ENCODE measurements around the gene CLGN.
A peak's percentile ranks its signal among the peaks of the same experiment; 100 is the strongest.

Gene CLGN

DNA sequence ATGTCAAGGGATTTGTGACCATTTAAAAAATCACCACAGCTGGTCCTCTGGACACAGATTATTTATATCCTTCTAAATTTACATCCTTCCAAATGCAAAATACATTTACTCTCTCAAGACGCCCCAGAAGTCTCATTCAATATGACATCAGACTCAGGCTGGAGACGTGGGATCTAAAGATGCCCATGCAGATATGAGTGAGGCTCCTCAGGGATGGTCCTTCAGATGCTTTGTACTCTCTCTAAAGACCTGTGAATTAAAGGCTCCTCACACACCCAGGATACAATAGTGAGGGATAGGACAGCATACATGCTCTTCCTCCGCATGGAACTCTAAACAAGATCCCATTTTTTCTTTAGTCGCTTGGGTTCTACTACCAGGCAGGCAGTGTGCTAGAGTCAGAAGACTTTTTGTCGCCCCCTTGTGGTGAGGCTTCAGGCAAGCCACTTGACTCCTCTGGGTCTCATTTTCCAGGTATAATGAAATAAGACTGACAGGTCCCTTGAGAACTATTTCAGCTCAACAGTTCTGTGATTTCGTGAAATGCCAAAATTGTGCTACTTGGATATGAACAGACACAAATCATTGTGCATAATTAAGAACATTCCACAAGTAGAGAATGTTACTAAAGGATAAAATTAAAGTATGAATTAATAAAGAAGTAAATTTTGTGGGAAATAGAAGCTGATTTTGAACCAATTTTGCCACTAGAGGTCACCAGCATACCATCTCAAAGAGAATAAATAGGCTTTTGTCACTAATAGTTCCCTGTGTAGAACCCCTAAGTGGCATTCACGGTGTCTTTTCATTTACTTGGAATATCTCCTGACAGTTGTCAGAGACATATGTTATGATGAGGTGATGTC, 67.7 kb downstream of the CLGN start:
- peaks cover 6% of the 10 kb centered on the region for H3K4me1 Mint-ChIP-seq
- no peaks in the 10 kb centered on the region for H3K9me3 Mint-ChIP-seq
- no peaks in the 10 kb centered on the region for H3K36me3 Mint-ChIP-seq
- H3K4me3 Mint-ChIP-seq = no peak overlapping the region
- H3K27ac Mint-ChIP-seq = no peak overlapping the region
- peaks cover 14% of the 10 kb centered on the region for H3K27me3 Mint-ChIP-seq
- peak; percentile 88 for ATAC-seq

DNA sequence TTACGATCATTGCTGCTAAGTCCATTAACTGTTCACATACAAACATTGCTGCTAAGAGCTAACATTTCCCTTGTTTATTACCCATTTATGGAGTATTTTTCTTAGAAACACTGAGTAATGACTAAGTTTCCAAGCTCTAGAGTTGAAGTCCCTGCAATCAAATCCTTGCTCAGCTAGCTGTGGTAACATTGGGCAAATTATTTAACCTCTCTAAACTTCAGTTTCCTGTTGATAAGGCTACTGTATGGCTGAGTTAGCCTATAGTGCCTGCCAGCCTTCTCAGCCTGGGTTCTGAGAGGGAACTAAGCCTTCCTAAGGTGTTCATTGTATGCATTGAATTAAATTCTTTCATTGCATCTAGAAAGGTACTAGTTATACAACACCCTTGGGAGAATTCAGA, 69.2 kb downstream of the CLGN start:
- Mint-ChIP-seq H3K27ac (no peak overlapping the region), H3K9me3 (no peaks in the 10 kb centered on the region), H3K4me3 (no peak overlapping the region), H3K36me3 (no peaks in the 10 kb centered on the region), H3K4me1 (peaks cover 6% of the 10 kb centered on the region), H3K27me3 (peaks cover 14% of the 10 kb centered on the region)
- no peak for ATAC-seq

DNA sequence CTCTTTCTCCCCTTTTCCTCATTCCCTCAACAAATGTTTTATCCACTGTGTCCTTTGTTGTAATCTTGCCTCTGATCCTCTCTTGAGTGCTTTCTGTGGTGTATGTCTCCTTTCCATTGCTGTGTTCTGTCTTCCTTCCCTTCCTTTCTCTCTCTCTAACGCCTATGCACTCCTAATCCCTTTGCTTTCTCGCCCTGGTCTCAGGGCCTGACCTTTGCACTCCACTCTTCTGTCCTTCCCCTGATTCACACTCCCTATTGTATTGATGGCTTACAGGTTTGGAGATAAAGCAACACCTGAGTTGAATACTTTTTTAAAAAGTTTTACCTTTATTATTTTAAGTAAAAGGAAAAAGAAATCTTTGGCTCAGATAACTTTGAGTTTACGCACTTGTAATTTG, 69.6 kb downstream of the CLGN start:
- Mint-ChIP-seq H3K4me3 (no peak overlapping the region), H3K4me1 (peaks cover 6% of the 10 kb centered on the region), H3K27ac (no peak overlapping the region), H3K36me3 (no peaks in the 10 kb centered on the region), H3K27me3 (peaks cover 14% of the 10 kb centered on the region), H3K9me3 (no peaks in the 10 kb centered on the region)
- no peak for ATAC-seq

DNA sequence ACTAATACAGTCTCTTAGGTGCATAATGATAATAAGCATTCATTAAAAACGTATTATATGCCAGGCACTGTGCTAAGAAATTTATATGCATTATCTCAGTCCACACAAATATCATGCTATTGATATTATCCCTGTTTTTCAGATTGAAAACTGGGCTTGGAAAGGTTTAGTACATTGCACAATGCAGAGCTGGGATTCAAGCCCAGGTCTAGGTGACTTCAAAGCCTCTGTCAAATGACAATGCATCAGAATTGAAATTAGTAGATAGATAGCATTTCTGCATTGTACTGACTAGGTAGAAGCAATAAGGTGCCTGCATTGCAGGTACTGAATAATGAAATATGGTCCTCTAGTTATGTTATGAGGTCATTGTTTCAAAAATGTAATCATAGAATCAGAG, 72.2 kb downstream of the CLGN start:
- H3K4me3 Mint-ChIP-seq = no peak overlapping the region
- H3K36me3 Mint-ChIP-seq = no peaks in the 10 kb centered on the region
- no peak overlapping the region for H3K27ac Mint-ChIP-seq
- no peaks in the 10 kb centered on the region for H3K9me3 Mint-ChIP-seq
- H3K27me3 Mint-ChIP-seq = peaks cover 16% of the 10 kb centered on the region
- ATAC-seq = no peak
- H3K4me1 Mint-ChIP-seq = peaks cover 6% of the 10 kb centered on the region

DNA sequence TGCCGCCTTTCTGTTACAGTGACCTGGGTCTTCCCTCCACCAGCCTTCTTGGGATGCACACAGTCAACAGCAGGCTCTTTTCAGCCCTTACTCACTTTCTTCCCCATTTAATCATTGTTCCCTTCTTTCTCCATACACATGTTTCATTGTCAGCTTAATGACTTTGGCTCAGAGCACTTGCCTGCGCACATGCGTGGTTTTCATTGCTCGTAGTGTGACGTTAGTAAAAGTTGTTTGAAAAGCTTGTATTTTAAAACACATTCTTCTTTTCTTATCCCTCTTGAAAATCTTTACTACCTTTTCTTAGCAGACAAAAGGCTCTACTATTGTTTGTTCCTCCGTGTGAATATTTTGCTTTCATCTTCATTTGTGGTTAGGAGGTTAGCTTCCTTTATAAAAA, 73.7 kb downstream of the CLGN start:
- Mint-ChIP-seq H3K27ac (no peak overlapping the region), H3K4me1 (no peaks in the 10 kb centered on the region), H3K4me3 (no peak overlapping the region), H3K9me3 (no peaks in the 10 kb centered on the region), H3K36me3 (no peaks in the 10 kb centered on the region), H3K27me3 (peaks cover 29% of the 10 kb centered on the region)
- no peak for ATAC-seq

DNA sequence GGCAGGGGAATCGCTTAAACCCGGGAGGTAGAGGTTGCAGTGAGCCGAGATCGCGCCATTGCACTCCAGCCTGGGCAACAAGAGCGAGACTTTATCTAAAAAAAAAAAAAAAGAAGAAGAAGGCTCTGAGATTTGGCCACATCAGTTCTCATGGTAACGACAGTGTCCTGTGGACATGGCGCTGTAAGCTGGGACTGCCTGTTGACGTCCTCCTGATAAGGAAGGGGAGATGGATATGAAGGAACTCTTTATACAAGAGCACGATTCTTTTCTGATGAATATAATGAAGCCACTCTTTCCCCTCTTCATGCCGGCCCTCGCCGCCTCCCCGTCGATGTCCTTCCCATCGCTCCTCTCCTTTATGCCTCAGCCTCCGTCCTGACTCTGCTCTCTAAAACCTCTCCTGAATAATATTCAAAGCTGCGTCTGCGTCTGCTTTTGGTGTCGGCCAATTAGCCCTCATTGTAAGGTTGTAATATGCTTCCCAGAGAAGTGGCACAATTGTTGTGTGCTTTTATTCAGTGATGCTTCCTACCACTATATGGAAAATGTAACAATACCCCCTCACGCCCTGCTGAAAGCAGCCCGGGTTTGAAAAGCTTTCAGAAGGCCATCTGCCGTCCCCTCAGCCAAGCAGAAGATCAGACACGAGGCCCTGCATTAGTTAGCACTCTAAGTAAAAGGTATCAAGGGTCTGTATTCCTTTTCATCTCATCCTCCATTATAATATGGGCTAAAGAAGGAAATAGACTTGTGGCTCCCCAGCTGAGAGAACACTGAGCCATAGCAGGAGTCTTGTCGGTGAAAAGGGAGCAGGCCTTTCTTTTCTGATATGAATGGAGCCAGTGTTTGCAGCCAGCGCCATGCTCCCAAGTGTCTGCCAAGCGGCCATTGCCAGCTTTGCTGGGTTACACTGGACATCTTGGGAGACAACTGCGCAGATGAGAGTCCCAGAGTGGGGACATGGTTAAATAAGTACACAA, 76.1 kb downstream of the CLGN start:
- H3K4me1 Mint-ChIP-seq = no peaks in the 10 kb centered on the region
- ATAC-seq = no peak
- no peak overlapping the region for H3K27ac Mint-ChIP-seq
- no peaks in the 10 kb centered on the region for H3K36me3 Mint-ChIP-seq
- H3K9me3 Mint-ChIP-seq = no peaks in the 10 kb centered on the region
- H3K4me3 Mint-ChIP-seq = no peak overlapping the region
- peaks cover 16% of the 10 kb centered on the region for H3K27me3 Mint-ChIP-seq

DNA sequence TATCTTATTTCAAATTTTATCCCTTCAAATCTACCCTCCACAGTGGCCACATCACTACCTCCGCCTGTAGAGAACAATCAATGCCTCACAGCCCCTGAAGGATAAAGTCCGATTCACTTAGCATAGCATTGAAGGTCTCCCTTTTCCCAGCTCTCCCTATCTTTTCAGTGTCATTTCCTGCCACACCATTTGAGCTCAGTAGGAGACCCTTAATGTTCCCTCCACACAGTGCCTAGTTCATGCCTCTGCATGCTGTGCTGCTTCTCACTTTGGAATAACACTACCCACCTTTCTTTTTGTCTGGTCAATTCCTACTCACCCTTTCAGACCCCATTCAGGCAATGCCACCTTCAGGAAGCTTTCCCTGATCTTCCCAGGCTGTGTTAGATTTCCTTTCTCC, 77.6 kb downstream of the CLGN start:
- no peaks in the 10 kb centered on the region for H3K36me3 Mint-ChIP-seq
- no peak overlapping the region for H3K4me3 Mint-ChIP-seq
- H3K4me1 Mint-ChIP-seq = no peaks in the 10 kb centered on the region
- H3K27me3 Mint-ChIP-seq = peaks cover 19% of the 10 kb centered on the region
- ATAC-seq = no peak
- H3K9me3 Mint-ChIP-seq = no peaks in the 10 kb centered on the region
- no peak overlapping the region for H3K27ac Mint-ChIP-seq

DNA sequence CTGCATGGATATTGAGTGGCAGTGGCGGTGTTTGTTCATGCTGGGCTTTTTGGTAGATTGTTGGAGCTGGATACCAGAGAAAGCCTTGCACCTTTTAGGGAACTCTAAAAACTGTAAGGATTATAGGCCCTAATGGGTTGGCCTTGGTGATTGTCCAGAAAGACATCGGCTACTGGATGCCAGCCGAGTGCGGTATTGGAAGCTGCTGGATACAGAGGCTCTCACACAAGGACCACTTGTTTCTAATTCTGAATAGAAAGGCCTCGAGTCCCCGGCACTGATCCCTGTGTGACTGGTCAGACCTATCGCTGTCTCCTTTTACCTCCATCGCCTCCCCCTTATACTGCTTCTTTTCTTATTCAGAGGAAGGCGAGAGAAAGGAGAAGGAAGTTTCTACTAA, 81.3 kb downstream of the CLGN start:
- Mint-ChIP-seq H3K27ac (no peak overlapping the region), H3K9me3 (no peaks in the 10 kb centered on the region), H3K36me3 (no peaks in the 10 kb centered on the region), H3K4me3 (no peak overlapping the region), H3K4me1 (peaks cover 5% of the 10 kb centered on the region), H3K27me3 (peaks cover 37% of the 10 kb centered on the region)
- ATAC-seq = no peak

DNA sequence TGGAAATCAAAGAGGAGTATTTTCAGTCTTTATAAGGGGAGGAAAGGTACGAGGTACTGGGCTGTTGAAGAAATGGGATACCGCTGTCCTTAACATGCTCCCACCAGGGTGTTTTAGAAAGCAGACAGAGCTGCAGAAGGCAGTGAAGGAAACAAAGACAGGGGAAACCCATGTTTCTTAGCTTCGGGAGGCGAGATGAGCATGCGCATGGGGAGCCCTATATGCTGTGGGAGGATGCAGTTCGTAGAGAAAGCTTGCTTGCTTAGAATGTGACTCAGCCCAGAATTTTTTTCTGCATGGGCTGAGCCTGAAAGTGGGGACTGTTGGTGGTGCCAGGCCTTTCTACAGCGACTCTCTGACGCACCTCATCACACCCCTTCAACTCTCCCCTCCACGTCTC, 82.8 kb downstream of the CLGN start:
- H3K4me1 Mint-ChIP-seq = peaks cover 5% of the 10 kb centered on the region
- H3K27me3 Mint-ChIP-seq = peaks cover 27% of the 10 kb centered on the region
- no peak for ATAC-seq
- no peak overlapping the region for H3K4me3 Mint-ChIP-seq
- no peak overlapping the region for H3K27ac Mint-ChIP-seq
- H3K9me3 Mint-ChIP-seq = no peaks in the 10 kb centered on the region
- H3K36me3 Mint-ChIP-seq = no peaks in the 10 kb centered on the region

DNA sequence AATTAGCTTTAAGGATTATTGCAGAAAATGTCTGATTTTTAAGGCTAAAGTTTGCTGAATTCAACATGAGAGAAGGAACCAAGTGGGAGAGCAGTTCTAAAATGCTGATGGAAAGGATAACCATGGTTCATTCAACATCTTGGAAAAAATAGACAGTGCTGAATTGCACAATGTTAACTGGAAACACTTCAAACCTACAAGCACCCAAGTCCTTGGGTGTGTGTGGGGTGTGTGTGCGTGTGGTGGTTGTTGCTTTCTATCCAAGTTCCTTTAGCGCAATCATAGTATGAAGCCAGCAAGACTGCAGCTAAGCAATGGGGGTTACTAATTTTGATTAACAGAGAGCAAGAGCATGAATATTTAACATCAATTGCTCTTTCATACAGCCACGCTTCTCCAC, 83.3 kb downstream of the CLGN start:
- Mint-ChIP-seq H3K36me3 (no peaks in the 10 kb centered on the region), H3K4me1 (peaks cover 5% of the 10 kb centered on the region), H3K4me3 (no peak overlapping the region), H3K27me3 (peaks cover 22% of the 10 kb centered on the region), H3K9me3 (no peaks in the 10 kb centered on the region), H3K27ac (no peak overlapping the region)
- no peak for ATAC-seq

DNA sequence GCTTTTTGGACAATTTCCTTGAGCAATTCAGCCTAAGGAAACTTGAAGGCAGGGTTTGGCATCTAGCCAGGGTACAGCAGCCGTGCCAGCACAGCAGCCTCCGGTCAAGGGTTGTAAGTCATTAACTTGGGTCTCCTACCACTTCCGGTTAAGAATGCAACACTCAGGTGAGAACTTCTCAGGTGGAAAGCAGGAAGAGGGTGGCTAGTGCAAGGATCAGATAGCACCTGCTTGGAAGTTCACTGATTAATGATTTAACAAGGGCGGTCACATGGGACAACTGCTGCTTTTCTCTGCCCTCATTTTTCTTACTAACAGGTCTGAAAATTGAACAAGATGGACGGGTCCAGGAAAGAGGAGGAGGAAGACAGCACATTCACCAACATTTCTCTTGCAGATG, 84.1 kb downstream of the CLGN start:
- no peak for ATAC-seq

DNA sequence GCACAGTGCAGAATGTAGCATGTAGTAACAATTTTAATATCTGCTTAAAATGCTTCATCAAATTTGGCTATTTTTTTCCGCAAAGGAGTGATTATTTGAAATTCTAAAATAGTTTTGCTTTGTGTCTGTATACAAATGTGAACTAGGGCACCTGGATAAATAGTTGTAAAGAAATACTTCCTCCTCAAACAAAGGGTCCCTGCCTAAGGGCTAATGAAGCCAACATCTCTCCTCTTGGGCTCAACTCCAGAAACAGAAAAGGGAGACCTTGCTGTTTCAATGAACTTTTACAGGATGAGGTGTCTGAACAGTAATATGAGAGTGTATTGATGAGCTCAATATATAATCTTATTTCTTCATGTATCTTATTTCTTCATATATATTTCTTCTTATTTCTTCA, 84.8 kb downstream of the CLGN start:
- Mint-ChIP-seq H3K27ac (no peak overlapping the region), H3K4me1 (peaks cover 5% of the 10 kb centered on the region), H3K36me3 (no peaks in the 10 kb centered on the region), H3K4me3 (no peak overlapping the region), H3K27me3 (peaks cover 21% of the 10 kb centered on the region), H3K9me3 (no peaks in the 10 kb centered on the region)
- ATAC-seq = no peak

More for the DNA sequence above, 84.1 kb downstream of the CLGN start:
- no peak overlapping the region for H3K27ac Mint-ChIP-seq
- no peak overlapping the region for H3K4me3 Mint-ChIP-seq
- no peaks in the 10 kb centered on the region for H3K9me3 Mint-ChIP-seq
- peaks cover 5% of the 10 kb centered on the region for H3K4me1 Mint-ChIP-seq
- H3K36me3 Mint-ChIP-seq = no peaks in the 10 kb centered on the region
- H3K27me3 Mint-ChIP-seq = peaks cover 21% of the 10 kb centered on the region

Data from stimulated activated memory B cell treated with anti-CD40 and anti-IgM and Interleukin-4, amounts not matched to agents 10 μg/mL and 1 μg/mL and 100 μg/mL, for 72 hours (primary cell).